Measurements from ENCODE around the gene OOEP.

DNA sequence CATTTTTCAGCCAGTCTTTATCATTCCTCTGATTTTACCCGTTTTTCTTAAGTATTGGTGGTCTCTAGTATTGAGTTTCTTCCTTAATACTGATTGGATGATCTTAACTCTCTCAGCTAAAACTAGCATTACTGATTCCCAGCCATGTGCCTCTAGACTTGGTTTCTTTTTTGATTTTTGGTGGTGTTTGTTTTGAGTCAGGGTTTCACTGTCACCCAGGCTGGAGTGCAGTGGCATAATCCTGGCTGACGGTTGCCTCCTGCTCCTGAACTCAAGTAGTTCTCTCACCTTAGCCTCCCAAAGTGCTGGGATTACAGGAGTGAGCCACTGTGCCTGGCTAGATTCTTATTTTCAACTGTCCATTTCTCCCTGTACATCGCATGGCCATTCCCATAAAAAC, 40.5 kb downstream of the OOEP start:
- TF ChIP-seq POLR2A (IDR thresholded peaks at IDR 0.05) (no peak), EP300 (IDR thresholded peaks at IDR 0.05) (no peak), POLR2AphosphoS5 (IDR thresholded peaks at IDR 0.05) (no peak)
- TF ChIP-seq, protein P1, sequence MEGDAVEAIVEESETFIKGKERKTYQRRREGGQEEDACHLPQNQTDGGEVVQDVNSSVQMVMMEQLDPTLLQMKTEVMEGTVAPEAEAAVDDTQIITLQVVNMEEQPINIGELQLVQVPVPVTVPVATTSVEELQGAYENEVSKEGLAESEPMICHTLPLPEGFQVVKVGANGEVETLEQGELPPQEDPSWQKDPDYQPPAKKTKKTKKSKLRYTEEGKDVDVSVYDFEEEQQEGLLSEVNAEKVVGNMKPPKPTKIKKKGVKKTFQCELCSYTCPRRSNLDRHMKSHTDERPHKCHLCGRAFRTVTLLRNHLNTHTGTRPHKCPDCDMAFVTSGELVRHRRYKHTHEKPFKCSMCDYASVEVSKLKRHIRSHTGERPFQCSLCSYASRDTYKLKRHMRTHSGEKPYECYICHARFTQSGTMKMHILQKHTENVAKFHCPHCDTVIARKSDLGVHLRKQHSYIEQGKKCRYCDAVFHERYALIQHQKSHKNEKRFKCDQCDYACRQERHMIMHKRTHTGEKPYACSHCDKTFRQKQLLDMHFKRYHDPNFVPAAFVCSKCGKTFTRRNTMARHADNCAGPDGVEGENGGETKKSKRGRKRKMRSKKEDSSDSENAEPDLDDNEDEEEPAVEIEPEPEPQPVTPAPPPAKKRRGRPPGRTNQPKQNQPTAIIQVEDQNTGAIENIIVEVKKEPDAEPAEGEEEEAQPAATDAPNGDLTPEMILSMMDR (IDR thresholded peaks at IDR 0.05) = no peak
